Measurements from ENCODE around the gene NHLRC4. TPM values are rescaled to one million over a fixed set of nuclear protein-coding genes. Genes with fewer than 3 reads are reported as not detected.

NHLRC4 gene
- total RNA-seq, 1 experiment from 2014 or later: 4.0 TPM

DNA sequence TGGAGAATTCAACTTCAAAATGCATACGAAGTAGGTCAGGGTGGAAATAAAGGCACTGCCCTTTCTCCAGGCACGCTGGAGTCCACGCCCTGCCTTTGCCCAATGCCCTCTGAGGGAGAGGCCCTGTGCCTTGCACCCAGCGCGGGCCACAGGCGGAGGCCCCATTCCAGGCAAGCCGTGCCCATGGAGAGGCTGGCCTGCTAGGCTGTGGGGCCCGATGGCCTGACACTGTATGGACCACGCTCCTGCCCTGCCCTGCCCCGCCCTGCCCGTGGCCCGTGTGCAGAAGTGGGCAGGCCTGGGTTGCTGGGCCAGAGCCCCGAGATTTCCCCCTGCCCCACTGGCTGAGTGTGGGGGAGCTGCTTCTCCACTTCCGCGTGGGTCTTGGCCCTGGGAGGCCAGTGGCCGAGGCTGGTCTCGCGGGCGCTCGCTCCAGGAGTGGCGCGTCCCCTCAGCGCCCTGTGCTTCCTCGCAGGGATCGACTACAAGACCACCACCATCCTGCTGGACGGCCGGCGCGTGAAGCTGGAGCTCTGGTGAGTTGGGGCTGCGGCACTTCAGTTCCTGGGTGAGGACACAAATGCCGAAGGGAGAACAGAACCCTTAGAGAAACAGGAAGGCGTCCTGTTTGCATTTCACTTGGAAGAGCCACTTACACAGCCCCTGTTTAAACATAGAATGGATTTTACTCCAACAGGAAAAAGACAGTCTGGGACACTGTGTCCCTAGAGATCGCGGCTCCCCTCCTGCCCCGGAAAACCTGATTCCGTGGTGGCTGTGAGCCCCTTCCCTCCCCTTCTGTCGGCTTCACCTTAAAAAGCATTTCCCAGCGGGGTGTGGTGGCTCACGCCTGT, 50.2 kb downstream of the NHLRC4 start:
- no peaks in the 10 kb centered on the region for H3K27me3 ChIP-seq (ENCODE audit: control insufficient read depth, insufficient read depth, low read length)
- BruUV-seq (replicated peaks): no TSS peak
- ChIA-PET CTCF (no interaction called here), POLR2A (no interaction called here)
- intact Hi-C loops (cut with micrococcal nuclease; ENCODE audit: unreplicated experiment) (no loop called here), in situ Hi-C loops (cut with HindIII; ENCODE audit: low pct_unique_long_range_greater_than_20kb, low sequenced_read_pairs) (no loop called here)
- H3K27ac ChIP-seq (ENCODE audit: low read length): no peak overlapping the region
- ATAC-seq (no peak), DNase-seq (ENCODE audit: low read depth, low spot score) (no peak)
- H3K36me3 ChIP-seq (ENCODE audit: control insufficient read depth, insufficient read depth, low read length): no peaks in the 10 kb centered on the region
- H3K9me3 ChIP-seq (ENCODE audit: control insufficient read depth, insufficient read depth, low read depth, low read length): no peaks in the 10 kb centered on the region
- no peak overlapping the region for H3K4me3 ChIP-seq (ENCODE audit: low read depth in 2 of 2, low read length in 2 of 2)
- peaks cover 12% of the 10 kb centered on the region for H3K4me1 ChIP-seq (ENCODE audit: control insufficient read depth, insufficient read depth, low read length)
- TF ChIP-seq TCF7L2 (IDR thresholded peaks at IDR 0.05; ENCODE audit: low read depth, low read length) (no peak), CTCF (IDR thresholded peaks at IDR 0.05) (no peak), SIN3A (IDR thresholded peaks at IDR 0.05; ENCODE audit: borderline replicate concordance, insufficient read depth, low read depth, low read length) (no peak), POLR2AphosphoS5 (IDR thresholded peaks at IDR 0.05; ENCODE audit: low read depth, low read length) (no peak)
- TF ChIP-seq, protein P1, sequence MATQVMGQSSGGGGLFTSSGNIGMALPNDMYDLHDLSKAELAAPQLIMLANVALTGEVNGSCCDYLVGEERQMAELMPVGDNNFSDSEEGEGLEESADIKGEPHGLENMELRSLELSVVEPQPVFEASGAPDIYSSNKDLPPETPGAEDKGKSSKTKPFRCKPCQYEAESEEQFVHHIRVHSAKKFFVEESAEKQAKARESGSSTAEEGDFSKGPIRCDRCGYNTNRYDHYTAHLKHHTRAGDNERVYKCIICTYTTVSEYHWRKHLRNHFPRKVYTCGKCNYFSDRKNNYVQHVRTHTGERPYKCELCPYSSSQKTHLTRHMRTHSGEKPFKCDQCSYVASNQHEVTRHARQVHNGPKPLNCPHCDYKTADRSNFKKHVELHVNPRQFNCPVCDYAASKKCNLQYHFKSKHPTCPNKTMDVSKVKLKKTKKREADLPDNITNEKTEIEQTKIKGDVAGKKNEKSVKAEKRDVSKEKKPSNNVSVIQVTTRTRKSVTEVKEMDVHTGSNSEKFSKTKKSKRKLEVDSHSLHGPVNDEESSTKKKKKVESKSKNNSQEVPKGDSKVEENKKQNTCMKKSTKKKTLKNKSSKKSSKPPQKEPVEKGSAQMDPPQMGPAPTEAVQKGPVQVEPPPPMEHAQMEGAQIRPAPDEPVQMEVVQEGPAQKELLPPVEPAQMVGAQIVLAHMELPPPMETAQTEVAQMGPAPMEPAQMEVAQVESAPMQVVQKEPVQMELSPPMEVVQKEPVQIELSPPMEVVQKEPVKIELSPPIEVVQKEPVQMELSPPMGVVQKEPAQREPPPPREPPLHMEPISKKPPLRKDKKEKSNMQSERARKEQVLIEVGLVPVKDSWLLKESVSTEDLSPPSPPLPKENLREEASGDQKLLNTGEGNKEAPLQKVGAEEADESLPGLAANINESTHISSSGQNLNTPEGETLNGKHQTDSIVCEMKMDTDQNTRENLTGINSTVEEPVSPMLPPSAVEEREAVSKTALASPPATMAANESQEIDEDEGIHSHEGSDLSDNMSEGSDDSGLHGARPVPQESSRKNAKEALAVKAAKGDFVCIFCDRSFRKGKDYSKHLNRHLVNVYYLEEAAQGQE (IDR thresholded peaks at IDR 0.05; ENCODE audit: insufficient read depth in 1 of 2, low read depth in 2 of 2, low read length in 1 of 2): no peak

GRCh38 chr16:617855-618254, 51.0 kb downstream of the NHLRC4 start:
- ChIA-PET POLR2A (no interaction called here), CTCF (no interaction called here)
- no peak for DNase-seq (ENCODE audit: low read depth, low spot score)
- intact Hi-C loops (cut with micrococcal nuclease; ENCODE audit: unreplicated experiment): no loop called here
- no peak for ATAC-seq
- Histone ChIP-seq H3K36me3 (ENCODE audit: control insufficient read depth, insufficient read depth, low read length) (no peaks in the 10 kb centered on the region), H3K4me3 (ENCODE audit: low read depth in 2 of 2, low read length in 2 of 2) (no peak overlapping the region), H3K4me1 (ENCODE audit: control insufficient read depth, insufficient read depth, low read length) (peaks cover 21% of the 10 kb centered on the region), H3K27ac (ENCODE audit: low read length) (no peak overlapping the region), H3K27me3 (ENCODE audit: control insufficient read depth, insufficient read depth, low read length) (no peaks in the 10 kb centered on the region), H3K9me3 (ENCODE audit: control insufficient read depth, insufficient read depth, low read depth, low read length) (no peaks in the 10 kb centered on the region)
- in situ Hi-C loops (cut with HindIII; ENCODE audit: low pct_unique_long_range_greater_than_20kb, low sequenced_read_pairs): no loop called here
- no TSS peak for BruUV-seq (replicated peaks)
- TF ChIP-seq TCF7L2 (IDR thresholded peaks at IDR 0.05; ENCODE audit: low read depth, low read length) (no peak), CTCF (IDR thresholded peaks at IDR 0.05) (no peak), POLR2AphosphoS5 (IDR thresholded peaks at IDR 0.05; ENCODE audit: low read depth, low read length) (no peak), SIN3A (IDR thresholded peaks at IDR 0.05; ENCODE audit: borderline replicate concordance, insufficient read depth, low read depth, low read length) (no peak)
- TF ChIP-seq, protein P1 (IDR thresholded peaks at IDR 0.05; ENCODE audit: insufficient read depth in 1 of 2, low read depth in 2 of 2, low read length in 1 of 2): no peak
